HG02623 (cell line): ENCODE results near the gene MEX3C.

ENCODE experiments used
- ATAC-seq: cut with Tn5 transposase; IDR thresholded peaks from one replicate; pipeline ENCODE4 v1.9.1; 2021; ENCODE audit warnings: moderate library complexity; ENCODE audit not compliant: unreplicated experiment

MEX3C gene

DNA sequence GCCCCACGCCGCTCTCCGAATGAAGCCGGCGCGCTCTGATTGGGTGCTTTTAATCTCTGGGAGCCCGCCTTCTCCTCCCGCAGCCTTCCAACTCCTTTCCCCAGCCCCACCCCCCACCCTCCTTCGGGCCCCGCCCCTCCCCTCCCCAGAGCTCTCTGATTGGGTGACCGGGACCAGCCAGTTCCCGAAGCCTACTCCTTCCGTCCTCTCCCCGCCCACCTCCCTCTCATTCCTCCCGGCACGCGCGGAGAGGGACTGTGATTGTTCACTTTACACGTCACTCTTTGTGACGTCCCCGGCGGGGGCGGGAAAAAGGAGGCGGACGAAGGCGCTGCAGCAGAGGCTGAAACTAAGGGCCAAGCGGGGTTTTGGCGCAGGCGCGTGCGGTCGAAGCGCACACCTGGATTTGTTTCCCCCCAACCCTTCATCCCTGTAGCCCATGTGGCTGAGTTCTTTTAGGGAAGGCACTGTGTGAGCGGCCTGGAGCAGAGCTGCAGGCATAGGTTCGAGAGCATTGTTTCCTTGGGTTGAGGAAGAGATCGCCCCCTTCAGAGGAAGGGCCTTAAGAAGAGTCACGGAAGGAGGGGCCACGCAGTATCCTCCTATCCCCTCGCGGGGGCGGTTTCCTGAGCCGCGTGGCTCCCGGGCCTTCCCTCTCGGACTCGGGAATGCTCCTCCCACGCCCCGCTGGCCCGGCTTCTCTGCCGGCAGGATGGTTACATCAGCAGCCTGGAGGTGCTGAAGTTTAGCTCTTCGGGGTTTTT, at the start of gene MEX3C:
TSS of gene MEX3C (minus strand) at position 21 of the 764 bp plus-strand sequence. CDS start 361 bp downstream, outside the sequence.
- peak; percentile 72 for ATAC-seq

DNA sequence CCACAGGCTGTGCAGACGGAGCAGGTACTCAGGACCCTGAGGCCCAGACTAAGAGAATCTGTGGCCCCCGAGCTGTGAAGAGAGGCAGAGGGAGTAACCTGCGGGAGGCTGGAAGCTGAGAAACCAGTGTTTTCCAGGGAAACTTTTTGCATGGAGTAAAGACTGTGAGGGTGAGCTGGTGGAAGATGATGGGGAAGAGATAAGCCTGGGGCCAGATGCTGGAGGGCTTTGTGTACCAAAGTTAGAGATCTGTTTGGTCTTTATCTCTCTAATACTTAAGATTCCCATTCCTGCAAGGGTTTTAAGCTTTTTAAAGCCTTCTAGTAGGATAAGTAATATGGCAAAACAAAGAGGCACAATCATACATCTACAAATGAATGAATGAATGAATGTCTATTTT, 43.7 kb upstream of the MEX3C start:
- no peak for ATAC-seq

DNA sequence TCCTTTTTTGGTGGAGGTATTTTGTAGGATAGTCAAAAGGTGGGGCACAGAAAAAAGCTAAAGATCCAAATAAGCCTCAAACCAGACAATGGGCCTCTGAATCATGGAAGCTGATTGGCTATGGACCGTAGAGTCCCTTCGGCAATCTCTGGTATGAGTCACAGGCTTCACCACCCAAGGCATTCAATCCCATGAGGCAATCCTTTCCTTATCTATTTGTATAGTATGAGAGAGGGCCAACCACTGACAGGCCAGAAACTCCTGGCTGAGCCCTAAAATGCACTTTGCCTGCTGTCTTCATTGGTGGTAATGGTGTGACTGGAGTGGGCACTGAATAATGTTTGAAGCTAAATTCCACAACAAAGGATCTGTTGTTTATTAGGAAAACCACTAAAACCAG, 38.7 kb upstream of the MEX3C start:
- ATAC-seq: no peak

DNA sequence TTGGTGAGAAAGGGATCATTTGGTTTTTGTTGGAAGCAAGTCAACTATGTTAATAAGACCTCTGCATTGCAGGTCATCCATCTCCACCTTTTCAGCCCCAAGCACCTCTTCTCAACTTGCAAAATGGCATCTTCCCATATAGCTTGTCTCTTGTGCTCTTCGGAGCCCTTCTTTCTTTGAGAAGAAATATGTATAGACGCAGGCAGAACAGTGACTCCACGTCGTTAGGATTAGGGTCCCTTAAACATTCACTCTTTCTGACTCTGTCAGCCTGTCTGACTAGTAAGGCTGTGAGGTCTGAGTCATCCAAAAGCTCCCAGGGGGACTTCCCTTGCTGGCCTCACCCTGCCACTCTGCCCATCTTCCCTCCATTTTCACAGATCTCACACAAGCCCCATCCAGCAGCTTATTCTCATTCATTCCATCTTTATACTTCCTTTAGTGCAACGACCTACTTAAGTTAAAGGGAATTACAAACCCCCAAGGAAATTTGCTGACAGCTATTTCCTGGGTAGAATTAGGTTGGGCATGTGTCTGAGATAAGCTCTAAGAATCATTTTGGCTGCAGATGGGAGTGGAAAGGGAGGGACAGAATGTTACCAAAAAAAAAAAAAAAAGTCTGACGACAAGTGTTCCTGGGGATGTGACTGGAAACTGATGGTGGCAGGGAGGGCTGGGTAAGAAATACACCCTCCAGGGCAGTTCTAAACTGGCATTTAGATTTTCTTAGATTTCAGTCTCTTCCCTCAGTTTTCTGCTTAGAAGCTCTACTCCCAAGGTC, 37.7 kb upstream of the MEX3C start:
- ATAC-seq: peak; percentile 81

DNA sequence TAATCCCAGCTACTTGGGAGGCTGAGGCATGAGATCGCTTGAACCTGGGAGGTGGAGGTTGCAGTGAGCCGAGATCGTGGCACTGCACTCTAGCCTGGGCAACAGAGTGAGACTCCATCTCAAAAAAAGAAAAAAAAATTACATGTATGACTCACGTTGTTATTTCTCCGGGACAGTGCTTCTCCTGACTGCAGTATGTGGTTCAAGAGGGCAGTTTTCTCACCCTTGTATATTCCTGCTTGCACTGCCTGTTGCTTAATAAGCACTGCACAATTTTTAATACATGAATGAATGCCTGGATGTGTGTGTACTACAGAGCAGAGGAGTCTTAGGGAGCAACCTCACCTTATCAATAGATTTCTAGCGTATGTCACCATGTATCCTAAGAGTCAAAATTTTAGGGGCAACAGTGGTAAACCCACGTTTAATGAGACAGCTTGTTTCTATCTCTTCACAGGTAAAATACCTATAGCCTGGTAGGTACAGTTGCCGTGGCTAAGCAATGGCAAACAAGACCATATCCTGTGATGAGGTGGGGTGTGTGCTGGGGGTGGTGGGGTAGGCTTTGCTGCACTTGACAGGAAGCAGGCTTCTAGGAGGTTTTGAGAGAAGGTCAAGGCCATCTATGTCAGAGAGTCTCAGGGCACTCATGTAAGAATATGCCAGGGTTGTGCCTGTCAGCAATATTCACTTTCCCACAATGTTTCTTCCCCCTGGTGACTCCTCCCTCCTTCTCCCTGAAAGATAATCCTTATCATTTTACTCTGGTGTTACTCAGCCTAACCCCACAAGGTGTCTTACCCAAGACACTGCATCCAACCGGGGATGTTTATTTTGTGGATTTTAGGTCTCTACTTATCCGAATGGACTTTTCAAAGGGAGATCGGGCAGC, 36.9 kb upstream of the MEX3C start:
- ATAC-seq: no peak

DNA sequence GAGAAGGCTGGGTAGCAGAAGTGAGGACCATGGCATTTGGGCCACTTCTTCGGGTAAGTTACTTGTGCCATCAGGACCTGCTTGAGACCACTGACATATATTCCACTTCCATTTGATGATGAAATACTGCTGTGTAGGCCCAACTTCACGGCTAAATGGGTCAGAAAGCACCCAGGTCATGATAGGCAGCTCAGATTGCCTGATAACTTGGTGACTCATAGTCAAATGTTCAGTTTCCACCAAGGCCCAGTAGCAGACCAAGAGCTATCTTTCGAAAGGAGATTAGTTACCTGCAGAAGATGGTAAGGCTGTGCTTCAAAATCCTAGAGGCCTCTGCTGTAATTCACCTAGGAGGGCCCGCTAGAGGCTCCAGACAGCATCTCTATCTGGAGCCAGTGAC, 31.8 kb upstream of the MEX3C start:
- ATAC-seq: no peak

DNA sequence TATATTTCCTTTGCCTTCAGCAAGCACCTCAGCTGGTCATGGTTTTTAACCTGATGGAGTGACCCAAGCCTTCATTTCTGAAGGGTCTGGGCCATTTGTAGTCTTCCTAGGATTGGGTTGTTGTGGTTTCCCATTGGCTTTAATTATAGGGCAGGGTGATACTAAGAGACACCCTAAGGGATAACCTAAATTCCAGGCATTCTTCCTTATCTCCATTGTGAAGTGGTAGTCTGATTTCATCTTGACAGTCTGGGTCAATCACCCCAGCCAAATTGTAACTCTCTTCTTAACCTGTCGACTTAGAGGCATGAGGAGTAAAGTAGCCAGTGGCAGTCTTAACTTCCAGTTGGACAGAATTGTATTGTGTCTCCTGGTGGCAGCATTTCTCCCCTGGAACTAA, 30.2 kb upstream of the MEX3C start:
- no peak for ATAC-seq

DNA sequence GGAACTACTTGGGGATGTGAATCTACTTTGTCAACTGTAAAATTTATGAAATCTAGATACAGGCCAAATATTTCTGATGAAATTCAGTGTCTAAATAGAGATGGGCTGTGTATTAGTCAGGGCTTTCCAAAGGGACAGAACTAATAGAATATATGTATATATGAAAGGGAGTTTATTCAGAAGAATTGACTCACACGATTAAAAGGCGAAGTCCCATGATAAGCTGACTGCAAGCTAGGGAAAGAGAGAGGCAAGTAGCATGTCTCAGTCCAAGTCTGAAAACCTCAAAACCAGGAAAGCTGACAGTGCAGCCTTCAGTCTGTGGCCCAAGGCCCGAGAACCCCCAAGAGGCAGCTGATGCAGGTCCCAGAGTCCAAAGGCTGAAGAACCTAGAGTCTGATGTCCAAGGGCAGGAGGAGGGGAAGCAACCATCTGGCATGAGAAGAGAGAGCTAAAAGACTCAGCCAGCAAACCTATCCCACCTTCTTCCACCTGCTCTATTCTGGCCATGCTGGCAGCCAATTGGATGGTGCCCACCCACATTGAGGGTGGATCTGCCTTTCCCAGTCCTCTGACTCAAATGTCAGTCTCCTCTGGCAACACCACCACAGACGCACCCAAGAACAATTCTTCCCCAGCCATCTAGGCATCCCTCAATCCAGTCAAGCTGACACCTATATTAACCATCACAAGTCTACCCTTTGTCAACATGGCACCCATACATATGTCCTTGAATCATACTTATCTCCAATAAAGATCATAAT, 29.3 kb upstream of the MEX3C start:
- ATAC-seq: no peak

DNA sequence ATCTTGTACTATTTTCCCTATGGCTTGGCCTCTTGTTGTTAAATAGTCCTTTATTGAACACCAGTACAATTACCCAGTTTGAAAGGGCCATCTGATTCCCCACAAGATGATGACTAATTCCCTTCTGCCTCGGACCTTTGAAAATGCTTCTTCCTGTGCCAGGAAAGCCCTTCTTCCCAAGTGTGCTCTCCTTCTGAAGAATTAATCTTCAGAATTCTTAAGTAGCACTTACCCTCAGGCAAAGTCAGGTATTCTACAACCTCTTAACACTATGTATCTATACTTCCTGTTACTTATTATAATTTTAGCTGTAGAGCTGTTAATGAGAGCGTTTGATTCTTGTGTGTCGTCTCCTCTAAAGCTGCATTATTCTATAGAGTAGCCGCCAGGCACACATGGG, 28.6 kb upstream of the MEX3C start:
- no peak for ATAC-seq

DNA sequence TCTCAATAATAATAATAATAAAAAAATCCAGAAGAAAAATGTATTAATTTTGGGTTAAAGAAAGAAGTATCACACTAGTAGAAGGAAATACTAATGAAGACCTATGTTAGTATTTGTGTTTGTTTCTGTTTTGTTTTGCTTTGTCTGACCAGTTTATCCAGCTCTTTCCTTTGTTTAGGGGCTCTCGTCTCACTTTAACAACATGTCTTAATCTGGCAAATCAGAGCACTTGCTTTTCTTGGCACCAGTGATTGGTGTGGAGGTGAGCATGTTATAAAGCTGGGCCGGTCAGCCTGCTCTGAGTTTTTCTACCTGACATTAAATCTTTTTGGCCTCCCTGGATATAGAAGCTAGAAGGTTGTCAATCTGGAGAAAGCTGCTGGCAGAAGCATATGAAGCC, 15.1 kb upstream of the MEX3C start:
- ATAC-seq: no peak

DNA sequence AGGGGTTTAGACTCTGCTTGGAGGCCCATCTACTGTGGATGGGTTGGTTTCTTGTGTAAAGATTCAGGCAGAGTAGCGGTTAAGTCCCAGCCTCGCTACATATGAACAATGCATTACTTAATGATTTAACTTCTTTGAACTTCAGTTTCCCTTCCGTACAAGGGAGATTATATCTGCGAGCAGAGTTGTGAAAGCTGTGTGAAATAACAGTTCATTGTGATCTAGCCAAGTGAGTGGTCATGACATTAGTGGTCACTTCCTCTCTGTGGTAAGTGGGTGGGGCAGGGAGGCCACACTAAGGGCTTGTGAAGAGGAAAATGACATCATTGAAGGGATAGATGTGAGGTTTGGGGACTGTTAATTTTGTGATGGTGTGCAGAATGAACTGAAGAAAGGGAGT, 14.1 kb upstream of the MEX3C start:
- peak; percentile 81 for ATAC-seq

DNA sequence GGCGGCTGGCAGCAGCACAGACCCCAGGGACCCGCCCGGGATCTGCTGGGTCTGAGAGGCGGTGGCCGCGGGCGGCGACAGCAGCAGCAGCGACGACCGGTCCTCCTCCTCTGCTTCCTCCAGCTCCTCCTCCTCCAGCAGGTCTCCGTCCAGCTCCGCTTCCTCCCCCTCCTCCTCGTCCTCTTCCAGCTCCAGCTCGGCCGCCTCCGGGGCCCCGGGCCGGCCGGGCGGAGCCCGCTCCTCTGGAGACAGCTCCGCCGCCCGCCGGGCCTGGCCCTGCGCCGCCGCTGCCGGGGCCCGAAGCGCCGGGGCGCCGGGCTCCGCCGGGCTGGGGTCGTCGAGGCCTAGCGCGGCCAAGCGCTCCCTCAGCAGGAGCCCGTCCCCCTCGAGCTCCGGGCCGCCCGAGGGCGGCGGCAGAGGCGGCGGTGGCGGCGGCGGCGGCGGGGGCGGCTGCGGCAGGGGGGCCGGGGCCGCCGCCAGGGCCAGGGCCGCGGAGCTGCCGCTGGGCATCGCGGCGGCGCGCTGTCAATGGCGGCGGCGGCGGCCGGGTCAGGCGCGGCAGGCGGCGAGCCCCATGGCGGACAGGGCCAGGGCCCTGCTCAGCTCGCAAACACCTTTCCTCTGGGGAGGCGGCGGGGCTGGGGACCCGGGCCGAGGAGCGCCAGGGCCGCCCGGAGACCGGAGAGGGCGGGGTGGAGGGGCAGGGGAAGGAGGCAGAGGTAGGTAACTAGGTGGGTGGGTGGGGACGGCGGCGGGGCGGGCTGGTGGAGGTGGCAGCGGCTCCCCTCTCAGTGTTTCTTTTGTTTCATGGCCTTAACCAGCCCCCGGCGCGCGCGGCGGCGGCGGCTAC, 445 bp downstream of the MEX3C start:
- ATAC-seq: peak; percentile 5

DNA sequence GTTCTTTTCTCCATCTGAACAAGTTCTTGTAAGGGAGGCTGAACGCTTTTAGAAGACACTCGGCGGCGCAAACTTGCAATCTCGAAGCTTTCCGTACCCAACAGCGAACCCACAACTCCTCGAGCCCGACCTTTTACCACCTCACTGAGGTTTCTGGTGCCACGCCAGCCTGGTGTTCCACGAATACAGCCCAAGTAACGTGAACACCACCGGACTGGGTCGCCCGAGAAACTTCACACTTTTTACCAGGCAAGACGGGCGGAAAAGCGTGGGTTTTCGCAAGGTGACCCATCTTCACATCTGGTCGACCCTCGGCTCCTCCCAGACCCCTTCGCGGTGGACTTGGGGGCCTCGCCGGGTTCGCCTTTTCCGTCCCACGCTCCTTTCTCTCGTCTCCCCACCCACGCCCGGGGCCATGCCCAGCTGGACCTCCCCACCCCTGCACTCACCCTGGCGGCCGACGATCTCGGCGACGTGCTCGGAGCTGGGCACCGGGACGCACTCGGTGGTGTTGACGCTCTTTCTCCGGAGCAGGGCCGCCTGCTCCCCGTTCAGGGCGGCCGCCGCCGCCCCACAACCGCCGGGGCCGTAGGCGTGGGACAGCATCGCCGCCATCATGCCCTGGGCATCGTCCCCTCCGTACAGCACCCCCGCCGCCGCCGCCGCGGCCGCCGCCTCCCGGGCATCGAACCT, 1.2 kb downstream of the MEX3C start:
- ATAC-seq: peak; percentile 1

DNA sequence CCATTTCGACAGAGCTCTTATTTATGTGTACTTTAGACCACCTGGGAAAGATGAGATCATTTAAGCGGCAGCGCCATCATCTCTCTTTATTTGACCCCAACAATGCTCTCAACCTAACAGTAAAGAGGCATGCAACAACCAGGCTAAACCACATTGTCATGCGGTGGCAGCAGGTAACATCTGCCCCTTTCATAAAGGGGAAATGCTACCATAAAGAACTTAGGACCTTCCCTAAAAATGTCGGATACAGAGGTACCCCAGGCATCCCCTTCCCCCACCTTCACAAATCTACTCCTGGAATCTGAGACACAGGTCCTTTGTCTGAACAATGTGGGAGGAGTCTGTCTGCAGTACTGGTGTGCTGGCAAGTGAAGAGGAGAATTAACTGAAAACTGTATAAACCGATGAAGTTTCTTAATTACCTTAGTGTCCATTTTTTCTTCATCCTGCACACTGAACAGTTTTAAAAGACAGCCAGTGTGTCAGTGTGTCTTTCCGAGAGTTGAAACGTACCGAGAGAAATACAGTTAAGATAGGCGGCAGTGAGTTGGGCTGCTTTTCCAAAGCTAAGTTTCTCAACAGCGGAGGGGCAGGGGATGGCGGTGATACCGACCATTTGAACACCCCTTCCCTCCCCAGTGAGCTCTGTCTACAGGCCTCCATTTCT, 1.9 kb downstream of the MEX3C start:
- no peak for ATAC-seq

DNA sequence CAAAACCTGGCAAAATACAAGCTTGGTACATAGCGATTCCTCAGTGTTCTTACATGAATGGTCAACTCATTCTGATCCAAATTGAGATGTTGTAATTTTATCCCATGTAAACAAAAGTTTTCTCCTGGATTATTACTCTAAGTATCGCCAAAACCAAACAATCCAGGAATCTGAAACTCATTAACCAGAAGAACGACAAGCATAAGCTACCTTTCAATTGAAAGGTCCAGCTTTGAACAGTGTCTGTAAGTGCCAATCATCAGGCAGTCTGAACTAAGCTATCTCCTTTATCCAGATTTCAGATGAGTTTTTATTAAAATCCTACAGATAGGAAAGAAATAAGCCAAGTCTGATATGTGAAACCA, 2.4 kb downstream of the MEX3C start:
- no peak for ATAC-seq

DNA sequence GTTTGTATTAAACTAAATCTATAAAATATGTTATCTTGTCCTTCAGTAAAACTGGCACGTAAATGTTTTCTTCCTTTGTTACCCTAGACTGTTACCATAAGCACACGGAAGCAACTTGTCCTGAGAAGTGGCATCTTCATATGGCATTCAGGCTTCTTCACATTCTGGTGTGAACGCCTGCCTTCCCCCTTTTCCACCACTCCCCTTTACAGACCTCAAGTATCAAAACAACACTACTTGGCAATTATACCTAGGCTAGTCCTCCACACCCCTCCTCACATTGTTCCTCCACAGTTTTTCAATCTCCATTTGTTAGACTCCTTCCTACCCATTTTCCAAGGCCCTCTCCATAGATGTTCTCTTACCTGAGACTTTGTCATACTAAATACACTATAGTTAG, 2.9 kb downstream of the MEX3C start:
- no peak for ATAC-seq

DNA sequence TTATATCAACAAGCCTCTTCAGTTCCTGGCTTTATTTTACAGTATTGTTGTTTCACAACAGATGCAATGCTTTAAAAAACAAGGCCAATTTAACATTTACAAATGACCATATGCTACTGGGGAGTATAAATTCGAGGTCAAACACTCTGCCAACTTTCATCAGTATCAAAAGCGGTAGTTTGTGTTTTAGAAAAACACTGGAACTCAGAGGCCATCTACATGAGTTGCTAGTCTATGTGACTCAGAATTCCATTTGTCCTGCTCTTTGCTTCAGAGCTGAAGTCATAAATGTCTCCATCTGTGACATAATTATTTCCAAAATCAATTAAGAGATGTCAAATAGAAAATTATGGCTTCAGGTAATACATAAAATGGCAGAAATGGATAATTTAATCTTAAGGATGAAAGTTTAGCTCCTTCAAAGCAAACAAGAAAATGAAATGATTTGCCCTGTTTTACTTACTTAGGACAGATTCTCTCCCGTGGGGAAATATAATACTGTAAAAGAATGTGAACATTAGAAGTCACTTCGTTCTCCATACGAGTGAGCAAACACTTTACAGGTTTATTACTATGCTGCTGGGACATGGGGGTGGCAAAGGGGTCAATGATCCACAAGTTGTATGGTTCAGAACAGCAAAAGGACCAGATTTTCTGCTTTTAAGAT, 3.7 kb downstream of the MEX3C start:
- no peak for ATAC-seq

DNA sequence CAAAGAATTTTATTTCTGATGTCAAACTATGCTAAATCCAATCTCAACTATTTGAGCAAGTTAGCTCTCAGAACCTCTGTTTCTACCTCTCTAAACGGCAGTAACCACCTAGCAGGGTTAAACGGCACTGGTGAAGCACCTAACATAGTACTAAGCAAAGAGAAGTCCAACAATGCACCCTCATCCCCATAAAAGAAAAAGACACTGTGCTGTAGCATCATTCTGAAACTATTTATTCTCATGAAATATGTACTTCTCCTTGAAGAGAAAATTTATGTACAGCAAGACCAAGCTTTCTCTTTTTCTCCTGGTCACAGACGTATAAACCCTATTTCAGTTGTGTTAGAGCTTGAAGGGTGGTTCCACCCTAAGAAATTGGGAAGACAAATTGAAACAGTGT, 4.8 kb downstream of the MEX3C start:
- ATAC-seq: no peak
